HG02885 (cell line): ENCODE data around the gene NEDD4L.

Experiments used
- ATAC-seq: cut with Tn5 transposase; IDR thresholded peaks from one replicate; pipeline ENCODE4 v1.9.1; 2021; ENCODE audit warnings: mild to moderate bottlenecking; ENCODE audit not compliant: unreplicated experiment, poor library complexity

Gene NEDD4L

DNA sequence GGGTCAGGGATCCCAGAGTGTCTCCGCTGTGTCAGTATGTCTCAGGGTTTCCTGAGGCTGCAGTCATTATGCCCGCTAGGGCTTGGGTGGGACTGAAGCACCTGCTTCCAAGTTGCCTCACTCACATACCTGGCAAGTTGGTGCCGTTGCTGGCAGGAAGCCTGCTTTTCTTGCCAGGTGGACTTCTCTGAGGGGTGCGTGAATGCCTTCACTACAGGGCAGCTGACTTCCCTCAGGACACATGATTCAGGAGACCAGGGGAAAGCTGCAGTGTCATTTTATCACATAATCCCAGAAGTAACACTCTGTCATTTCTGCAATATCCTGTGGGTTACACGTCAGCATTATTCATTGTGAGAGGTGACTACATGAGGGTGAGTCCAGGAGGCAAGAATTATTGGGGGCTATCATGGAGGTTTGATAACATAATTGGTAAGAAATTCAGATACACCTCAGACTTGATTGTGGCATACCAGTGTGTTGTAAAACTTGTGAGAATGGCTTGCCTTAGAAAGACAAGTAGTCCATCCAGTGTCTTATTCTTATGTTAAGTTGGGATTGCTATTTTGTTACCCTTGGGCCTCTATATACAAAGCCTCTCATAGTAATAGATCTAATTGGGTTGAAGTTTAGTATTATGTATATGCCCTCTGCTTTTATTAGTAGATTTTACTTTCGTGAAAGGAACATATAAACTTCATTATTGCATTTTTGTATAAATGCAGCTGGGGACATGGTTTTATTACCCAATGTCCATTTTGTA is 44.1 kb downstream of the NEDD4L start:
- ATAC-seq = no peak

DNA sequence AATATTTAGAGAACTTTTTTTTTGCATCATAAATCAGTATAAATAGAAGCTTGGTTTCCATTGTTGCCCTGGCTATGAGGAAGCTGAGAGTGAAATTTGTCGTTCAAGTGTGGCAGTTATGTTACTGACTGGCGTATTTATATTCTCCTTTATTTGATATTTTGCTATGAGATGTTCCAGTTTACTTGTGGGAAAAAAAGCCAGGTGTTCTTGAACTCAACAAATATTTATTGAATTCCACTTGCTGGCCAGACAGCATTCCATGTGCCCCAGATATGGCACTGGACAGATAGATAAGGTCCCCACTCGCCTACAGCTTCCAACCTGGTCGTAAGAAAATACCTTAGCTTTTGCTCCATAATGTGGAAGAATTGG is 44.7 kb downstream of the NEDD4L start:
- ATAC-seq = no peak

DNA sequence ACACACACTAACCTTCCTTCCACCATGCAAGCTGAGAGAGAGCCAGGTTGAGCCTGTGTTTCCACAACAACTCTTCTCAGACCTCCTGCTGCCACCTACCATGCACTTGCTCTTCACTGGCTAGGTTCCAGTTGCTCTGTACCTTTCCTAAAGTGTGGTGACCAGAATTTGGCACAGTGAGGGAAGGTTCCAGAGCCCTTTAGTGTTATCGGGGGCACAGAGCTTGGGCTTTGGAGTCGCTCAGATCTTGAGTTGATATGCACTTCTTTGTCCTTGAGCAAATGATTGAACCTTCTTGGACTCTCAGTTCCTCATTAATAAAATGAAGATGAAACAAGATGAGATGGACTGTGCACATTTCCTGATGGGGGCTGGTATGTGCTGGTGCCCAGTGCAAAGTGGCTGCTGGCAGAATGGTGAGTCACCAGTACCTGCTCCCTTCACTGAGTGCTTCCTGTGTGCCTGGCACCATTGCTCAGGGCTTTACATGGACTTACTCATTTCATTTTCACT is 47.1 kb downstream of the NEDD4L start:
- ATAC-seq = peak; percentile 71

DNA sequence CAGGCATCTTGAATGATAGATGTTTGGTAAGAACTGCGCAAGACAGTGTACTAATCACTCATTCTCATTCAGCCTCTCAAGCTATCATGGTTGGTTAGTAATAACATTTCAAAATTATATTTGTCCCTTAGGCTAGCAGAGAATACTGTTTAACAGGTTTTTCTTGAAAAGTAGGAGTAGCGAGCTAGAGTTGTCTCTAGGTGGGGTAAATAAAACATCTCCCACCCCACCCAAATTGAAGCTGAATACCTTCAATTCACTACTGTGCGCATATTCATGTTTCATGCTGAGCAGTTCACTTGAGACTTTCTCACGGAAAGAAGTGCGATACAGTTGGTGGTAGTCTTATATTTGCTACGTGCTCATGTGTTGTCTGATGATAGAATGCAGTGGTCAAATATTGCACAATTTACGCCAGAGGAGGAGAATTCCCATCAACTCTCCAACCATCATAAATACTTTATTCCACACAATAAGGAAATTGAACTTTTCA is 49.3 kb downstream of the NEDD4L start:
- no peak for ATAC-seq

DNA sequence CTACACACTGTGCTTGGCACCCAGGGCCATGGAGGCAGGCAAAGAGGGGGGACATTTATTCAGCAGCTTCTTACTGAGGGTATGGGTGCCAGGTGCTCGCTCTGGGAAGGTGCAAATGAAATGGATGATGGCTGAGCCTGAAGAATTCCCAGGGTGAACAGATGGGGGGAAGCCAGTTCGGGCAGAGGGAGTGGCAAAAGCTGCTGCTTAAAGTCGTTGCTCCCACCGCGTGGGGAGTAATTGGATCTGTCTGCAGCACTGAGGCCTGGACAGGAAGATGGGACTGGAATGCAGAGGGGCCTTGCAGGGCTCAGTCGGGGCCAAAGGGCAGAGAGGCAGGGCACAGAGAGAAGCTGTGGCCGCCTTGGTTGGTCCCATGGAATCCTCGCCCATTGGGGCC is 51.2 kb downstream of the NEDD4L start:
- no peak for ATAC-seq

DNA sequence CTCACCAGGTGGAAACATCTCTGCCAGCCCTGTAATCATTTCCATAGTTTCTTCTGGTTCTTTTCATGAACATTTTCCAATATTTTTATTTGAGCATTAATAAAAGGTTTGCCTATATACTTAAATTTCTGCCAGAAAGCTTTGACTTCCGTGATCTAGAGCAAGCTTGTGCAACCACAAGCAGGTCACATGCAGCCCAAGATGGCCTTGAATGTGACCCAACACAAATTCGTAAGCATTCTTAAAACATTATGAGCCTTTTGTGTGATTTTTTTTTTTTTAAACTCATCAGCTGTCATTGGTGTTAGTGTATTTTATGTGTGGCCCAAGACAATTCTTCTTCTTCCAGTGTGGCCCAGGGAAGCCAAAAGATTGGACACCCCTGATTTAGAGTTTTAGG is 51.6 kb downstream of the NEDD4L start:
- no peak for ATAC-seq

DNA sequence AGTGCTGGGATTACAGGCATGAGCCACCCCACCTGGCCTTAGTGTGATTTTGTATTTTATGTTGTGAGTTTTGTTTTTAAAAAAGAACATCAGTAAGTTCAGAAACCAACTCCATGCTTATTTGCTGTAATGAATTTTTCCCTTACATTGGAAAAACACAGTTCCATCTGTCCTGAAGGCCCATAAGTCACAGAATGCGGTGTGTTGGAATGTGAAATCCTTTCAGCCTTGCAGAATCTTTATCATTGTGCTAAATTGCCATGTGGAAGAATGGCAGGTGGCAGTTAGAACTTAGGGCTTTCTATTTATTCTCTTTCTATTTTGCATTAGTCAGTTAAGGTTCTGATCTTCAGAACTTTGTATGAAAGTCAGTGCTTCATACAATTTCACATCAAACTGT is 52.6 kb downstream of the NEDD4L start:
- no peak for ATAC-seq

DNA sequence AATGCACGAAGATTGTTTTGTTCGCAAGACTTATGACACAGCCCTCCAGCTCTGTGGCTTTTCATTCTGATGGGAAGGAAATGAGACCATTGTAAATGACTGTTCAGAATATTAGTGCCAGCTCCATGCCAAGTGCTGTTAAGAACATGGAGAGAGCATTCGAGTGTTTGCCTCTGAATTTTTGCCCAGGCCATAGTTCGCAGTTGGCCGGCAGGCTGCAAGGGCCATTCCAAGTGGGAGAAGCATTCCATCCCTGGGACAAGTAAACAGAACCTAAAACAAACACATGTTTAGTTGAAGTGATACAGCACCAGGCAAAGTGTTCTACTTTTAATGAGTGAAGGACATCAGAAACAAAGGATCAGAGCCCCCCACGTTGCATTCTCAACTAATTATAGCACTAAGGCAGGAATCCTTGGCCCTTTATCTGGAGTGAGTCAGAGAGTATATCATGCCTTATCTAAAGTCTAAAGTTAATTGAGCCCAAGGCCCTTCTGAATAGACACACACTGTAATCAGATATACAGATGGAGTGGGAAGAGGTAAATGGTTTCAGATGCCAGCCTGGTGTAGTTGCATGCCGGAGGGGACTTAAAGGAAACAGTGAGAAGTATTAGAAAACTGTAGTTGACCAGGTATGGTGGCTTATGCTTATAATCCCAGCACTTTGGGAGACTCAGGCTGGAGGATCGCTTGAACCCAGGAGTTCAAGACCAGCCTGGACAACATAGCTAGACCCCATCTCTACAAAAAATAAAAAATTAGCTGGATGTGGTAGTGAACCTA is 53.3 kb downstream of the NEDD4L start:
- ATAC-seq = no peak

DNA sequence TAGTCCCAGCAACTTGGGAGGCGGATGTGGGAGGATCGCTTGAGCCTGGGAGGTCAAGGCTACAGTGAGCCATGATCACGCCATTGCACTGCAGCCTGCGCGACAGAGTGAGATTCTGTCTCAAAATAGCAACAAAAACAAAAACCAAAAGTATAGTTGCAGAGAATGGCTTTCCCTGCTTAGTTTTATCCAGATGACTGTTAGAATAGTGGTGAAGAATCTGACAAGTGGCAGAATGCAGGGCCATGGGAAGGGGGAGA is 53.8 kb downstream of the NEDD4L start:
- ATAC-seq = no peak

DNA sequence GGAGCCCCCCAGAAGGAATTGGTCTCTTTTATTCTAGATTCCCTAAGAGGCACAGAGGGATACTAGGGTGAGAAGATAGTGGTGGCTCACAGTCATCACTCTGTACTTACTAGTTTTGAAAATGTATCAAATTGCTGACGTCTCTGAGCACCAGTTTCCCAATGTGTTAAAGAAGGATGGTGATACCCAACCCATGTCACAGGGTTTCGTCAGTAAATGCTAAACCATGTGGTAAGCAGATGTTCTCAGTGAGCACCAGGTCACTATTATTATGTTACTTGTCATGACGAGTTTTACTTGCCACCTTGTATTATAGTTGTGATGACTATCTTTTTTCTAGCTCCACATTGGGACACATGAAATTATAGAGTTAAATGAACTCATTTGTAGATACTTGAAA is 54.7 kb downstream of the NEDD4L start:
- no peak for ATAC-seq

DNA sequence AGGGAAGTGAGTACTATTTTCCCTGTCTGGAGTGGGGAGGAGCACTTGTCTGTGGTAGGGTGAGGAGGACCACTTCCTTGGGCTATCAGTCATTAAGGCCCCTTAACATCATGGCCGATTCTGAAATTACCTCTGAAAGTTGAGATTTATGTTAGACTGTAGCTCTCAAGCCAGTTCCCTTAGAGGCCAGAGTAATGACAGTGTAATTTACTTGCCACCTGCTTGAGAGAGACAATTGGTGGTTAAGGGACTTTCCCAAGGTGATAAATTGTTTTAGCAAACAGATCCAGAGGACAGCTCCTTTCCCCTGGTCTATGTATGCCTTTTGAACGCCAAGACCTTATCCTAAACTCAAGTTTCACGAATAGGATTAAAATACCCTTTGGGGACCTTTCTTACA is 56.1 kb downstream of the NEDD4L start:
- ATAC-seq = peak; percentile 49

DNA sequence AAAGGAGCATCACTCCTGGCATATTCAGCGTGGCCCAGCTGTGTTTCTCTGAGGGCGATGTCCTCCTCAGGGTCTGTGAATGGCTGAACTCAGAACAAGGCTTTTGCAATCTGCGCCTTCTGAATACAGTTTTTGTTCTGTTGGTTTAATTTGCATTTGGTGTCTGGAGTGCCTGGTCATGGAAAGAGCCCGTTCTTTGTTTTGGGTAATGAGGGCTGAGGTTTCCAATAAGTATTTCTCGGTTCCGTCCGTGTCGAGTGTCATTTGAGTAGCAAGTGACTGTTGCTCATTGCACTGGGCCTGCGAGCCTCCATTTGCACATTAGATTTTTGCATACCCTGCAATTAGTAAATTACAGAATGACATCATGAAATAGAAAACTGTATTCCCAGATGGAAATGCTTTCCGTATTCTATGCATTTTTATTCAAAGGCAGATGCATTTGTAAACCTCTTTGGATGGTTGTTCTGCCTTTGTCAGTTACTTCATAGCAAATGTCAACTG is 57.3 kb downstream of the NEDD4L start:
- ATAC-seq = peak; percentile 81

DNA sequence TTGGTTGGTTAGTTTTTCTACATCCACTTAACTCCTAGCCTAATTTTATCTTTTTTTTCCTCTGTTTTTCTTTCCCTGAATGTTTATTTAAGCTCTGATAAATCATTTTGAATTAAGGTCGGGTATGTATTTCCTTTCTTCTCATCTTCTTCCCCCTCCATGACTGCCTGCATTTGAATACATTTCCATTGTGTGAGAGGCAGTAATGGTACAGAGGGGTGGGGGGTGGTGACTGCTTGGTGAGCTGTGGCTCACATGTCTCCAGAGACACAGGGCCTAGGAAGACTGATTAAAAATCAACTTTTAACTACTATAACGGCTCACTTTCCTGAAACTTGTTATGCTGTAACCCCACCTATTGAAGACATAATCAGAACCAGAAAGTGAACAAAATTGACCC is 58.0 kb downstream of the NEDD4L start:
- ATAC-seq = no peak

DNA sequence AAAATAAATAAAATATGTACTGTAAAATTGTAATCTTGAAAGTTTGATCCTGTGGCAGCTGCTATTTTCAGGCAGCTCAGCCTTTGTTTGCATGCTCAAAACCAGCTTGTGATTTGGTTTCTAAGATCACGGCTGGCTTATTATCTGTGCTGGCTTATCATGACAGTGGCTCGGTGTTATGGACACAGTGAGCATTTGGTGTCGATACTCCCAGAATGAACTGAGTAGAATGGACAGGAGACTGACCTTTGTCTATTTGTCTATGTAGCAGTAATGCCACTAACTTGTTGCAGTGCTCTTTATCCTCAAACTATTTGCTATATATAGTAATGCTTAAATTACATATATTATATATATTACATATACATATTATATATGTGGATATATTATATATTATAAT is 58.8 kb downstream of the NEDD4L start:
- no peak for ATAC-seq

DNA sequence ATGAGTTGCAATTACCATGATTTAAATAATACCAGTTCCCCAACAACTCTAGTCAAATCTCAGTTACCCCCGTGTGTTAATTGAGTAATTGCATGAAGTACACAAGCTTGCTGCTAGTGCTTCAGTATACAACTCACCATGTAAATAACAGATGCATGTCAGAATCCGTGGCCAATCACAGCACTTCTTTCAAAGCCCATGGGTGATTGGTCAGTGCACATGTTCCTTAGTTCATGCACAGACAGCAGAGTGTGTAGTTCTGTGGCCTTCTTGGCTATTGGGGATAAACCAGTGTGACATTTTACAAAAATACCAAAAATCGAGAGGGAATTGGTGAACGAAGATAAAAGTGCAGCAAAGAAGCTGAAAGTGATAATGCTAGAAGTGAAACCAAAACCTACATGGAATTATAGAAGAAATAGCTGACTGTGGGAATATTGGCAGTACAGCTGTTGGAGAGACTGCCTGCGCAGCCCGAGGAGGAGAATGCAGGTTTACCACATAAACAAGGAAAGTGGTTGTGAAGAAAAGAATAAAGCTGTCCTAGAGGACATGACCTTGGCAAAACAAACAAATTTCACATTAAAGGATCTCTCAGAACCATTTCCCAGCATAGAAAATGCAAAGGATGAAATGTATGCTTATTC is 59.4 kb downstream of the NEDD4L start:
- ATAC-seq = no peak

DNA sequence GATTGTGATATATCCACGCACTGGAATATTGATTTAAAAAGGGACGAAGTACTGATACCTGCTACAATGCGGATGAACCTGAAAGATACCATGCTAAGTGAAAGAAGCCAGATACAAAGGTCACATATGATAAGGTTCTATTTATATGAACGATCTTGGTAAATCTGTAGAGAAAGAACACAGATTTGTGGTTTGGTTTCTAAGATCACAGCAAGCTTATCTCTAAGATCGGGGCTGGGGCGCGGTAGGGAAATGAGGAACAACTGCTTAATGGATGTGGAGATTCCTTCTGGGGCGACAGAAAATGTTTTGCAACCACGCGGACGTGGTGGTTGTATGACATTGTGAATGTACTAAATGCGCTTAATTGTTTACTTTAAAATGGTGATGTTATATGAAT is 60.1 kb downstream of the NEDD4L start:
- no peak for ATAC-seq

DNA sequence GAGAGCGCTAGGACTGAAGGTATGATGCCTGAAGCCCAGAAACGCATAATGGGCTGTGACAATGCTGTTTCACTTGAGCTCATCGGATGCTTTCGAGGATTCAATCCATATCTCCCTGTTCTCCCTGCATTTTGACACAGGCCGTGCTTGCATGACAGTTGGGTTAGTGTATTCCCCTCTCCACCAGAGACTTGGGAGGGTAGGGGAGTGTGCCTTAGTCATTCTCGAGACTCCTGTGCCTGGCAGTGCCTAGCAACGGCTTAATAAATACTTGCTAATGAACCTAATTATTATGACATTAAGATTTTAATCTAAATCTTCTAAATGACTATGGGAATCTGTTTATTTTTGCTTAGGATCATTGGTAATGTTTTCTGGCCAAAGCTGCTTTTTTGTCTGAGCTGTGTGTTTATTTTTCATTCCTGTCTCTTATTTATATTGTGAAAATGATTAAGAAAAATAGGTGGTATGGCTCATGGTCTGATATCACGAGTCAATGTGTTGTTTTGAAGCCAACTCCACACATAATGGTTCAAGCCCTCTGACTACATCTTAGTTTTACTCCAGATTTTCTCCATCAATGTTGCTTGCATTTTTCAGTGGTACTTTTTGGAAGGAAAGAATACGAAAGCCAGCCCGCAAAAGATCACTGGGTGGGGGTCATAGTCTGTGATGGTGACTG is 61.3 kb downstream of the NEDD4L start:
- no peak for ATAC-seq

DNA sequence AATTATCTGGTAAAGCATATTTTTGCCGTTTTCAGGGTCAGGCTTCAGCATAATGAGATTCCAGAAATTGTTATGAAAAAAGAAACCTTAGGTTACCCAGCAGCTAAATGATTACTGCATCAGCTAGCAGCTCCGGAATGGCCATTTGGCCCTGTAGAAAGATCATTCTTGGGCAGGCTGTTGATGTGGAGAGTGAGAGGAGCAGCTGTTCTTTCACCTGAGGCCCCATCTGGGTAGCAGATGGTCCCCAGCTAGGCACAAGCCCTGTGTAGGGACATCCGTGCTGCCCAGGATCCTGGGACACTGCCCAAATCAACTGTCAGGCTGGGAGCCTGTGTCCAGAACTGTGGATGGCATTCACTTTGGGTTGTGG is 61.8 kb downstream of the NEDD4L start:
- no peak for ATAC-seq

DNA sequence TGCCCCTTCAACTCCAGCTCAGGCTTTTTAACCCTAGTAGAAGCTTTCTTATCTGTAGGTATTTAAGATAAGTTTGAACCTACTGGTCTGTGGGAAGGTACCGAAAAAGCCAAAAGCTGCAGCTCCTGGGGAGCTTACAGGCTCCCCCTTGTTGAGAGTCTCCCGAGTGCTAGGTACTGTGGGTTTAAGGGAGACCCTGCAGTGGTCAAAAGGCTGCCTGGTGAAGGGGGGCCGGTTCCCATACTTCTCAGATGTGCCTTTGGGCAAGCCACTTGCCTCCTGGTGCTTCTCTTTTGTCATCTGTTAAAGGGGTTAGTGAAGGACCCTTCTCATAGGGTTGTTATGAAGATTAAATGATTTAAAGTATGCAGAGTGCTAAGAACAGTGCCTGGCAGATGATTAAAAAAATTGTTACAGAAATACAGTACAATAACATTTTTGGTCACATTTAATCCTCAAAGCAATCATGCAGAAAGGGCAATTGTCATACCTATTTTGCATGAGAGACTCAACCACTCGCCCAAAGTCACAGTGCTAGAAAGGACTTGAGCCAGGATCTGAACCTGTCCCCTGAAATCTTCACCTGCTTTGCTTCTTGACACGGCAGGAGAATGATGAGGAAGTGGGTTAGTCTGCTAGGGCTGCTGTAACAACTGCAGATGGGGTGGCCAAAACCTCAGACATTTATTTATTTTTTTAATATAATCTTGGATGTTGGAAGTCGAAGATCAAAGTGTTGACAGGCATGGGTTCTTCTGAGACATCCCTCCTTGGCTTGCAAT is 62.5 kb downstream of the NEDD4L start:
- no peak for ATAC-seq

DNA sequence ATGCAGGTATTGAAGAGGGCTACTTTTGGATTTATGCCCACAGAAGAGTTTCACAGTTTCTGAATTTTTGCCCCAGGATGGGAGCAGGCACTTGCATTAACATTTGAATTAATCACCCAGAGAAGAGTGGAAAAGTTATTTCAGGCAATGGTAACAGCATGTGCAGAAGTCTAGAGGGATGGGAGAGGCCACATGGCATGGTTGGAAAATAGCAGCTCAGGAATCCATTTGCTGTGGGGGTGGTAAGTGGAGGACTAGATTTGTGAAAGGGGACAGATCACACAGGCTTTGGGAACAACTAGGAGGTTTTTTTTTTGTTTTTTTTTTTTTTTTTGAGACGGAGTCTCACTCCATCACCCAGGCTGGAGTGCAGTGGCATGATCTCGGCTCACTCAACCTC is 65.2 kb downstream of the NEDD4L start:
- ATAC-seq = no peak
